Measurements from ENCODE around the gene ZNF28.
"Not testable (repeated sequence)": the region's sequence is repeated elsewhere in the genome, so short reads cannot be mapped to it uniquely, and the experiment has no call there.

ZNF28 gene

GRCh38 chr19:52756447-52756846 is 65.0 kb downstream of the ZNF28 start:
- not testable (repeated sequence) for DNase-seq

GRCh38 chr19:52749780-52750179 is 71.7 kb downstream of the ZNF28 start:
- DNase-seq = no peak

GRCh38 chr19:52748336-52748950 is 73.0 kb downstream of the ZNF28 start:
- no peak for DNase-seq

All from activated T-cell treated with anti-CD3 and anti-CD28 coated beads, Interleukin-2, amount 50 U/mL, for 48 hours (primary cell).